Measurements from ENCODE around the gene BCL2L13. TPM values are rescaled to one million over a fixed set of nuclear protein-coding genes. Genes with fewer than 3 reads are reported as not detected.

Gene BCL2L13
- total and polyA plus RNA-seq, 4 experiments from 2014 or later = 28.3 to 39.2 (median 32.8) TPM

GRCh38 chr22:17743661-17744411, 105.3 kb downstream of the BCL2L13 start:
- intact Hi-C loops (cut with micrococcal nuclease) = no loop called here
- no peak overlapping the region for H3K4me3 Mint-ChIP-seq
- Histone ChIP-seq H3K36me3 (ENCODE audit: insufficient read depth, low read length) (peaks cover 4% of the 10 kb centered on the region), H3K27me3 (ENCODE audit: insufficient read depth, low read length) (no peaks in the 10 kb centered on the region), H3K27ac (ENCODE audit: low read depth, low read length) (no peak overlapping the region), H3K9me3 (ENCODE audit: control insufficient read depth in 1 of 2, low read length in 2 of 2) (no peaks in the 10 kb centered on the region), H3K4me1 (ENCODE audit: insufficient read depth, low read length) (no peaks in the 10 kb centered on the region), H3K4me3 (ENCODE audit: low read length in 2 of 2) (no peak overlapping the region)
- no peaks in the 10 kb centered on the region for H3K27me3 Mint-ChIP-seq
- no peak for DNase-seq
- H3K9me3 Mint-ChIP-seq = peaks cover 0 to 2% (median 0%) of the 10 kb centered on the region in 8 donors
- POLR2A ChIA-PET (ENCODE audit: partially characterized antibody) = interaction anchor here (0.8 to 3.3 kb wide), 4 partner anchors 29 to 332 kb away, joined by 3 to 20 read pairs (median 6); no protein-coding TSS in a partner anchor
- H3K36me3 Mint-ChIP-seq = peaks cover under 1 to 34% of the 10 kb centered on the region in 2 donors
- CTCF ChIA-PET (ENCODE audit: partially characterized antibody) = interaction anchor here (0.9 to 15.7 kb wide), 13 partner anchors 10 to 572 kb away, joined by 3 to 240 read pairs (median 4); partner anchors contain the start of gene PEX26
- peaks cover 2 to 15% (median 5%) of the 10 kb centered on the region in 4 donors for H3K4me1 Mint-ChIP-seq
- peak overlapping the region in 3 of 7 donors; percentile 41 to 57 (median 42) for H3K27ac Mint-ChIP-seq

- Mint-ChIP-seq H3K27me3 (no peaks in the 10 kb centered on the region), H3K4me1 (peaks cover 2 to 15% (median 5%) of the 10 kb centered on the region in 4 donors), H3K4me3 (no peak overlapping the region), H3K36me3 (peaks cover 0 to 34% of the 10 kb centered on the region in 2 donors), H3K27ac (peak overlapping the region in 4 of 7 donors; percentile 31 to 82 (median 52)), H3K9me3 (peaks cover 0 to 2% (median 0%) of the 10 kb centered on the region in 8 donors)
- CTCF ChIA-PET (ENCODE audit: partially characterized antibody) = interaction anchor here (0.9 to 15.7 kb wide), 9 partner anchors 10 to 572 kb away, joined by 3 to 240 read pairs (median 4); partner anchors contain the start of gene PEX26
- Histone ChIP-seq H3K27ac (ENCODE audit: low read depth, low read length) (no peak overlapping the region), H3K36me3 (ENCODE audit: insufficient read depth, low read length) (peaks cover 3% of the 10 kb centered on the region), H3K4me1 (ENCODE audit: insufficient read depth, low read length) (no peaks in the 10 kb centered on the region), H3K27me3 (ENCODE audit: insufficient read depth, low read length) (no peaks in the 10 kb centered on the region), H3K9me3 (ENCODE audit: control insufficient read depth in 1 of 2, low read length in 2 of 2) (no peaks in the 10 kb centered on the region), H3K4me3 (ENCODE audit: low read length in 2 of 2) (no peak overlapping the region)
- intact Hi-C loops (cut with micrococcal nuclease) = no loop called here
- no peak for DNase-seq
- POLR2A ChIA-PET (ENCODE audit: partially characterized antibody) = interaction anchor here (1.3 kb wide), 1 partner anchor 41 kb away, joined by 5 read pairs; no protein-coding TSS in a partner anchor
These were observed 105.9 kb downstream of the BCL2L13 start for GRCh38 chr22:17744430-17744829.

GRCh38 chr22:17746916-17747315, 108.4 kb downstream of the BCL2L13 start:
- Histone ChIP-seq H3K27me3 (ENCODE audit: insufficient read depth, low read length) (no peaks in the 10 kb centered on the region), H3K4me1 (ENCODE audit: insufficient read depth, low read length) (no peaks in the 10 kb centered on the region), H3K36me3 (ENCODE audit: insufficient read depth, low read length) (no peaks in the 10 kb centered on the region), H3K4me3 (ENCODE audit: low read length in 2 of 2) (no peak overlapping the region), H3K27ac (ENCODE audit: low read depth, low read length) (no peak overlapping the region), H3K9me3 (ENCODE audit: control insufficient read depth in 1 of 2, low read length in 2 of 2) (no peaks in the 10 kb centered on the region)
- intact Hi-C loops (cut with micrococcal nuclease) = no loop called here
- Mint-ChIP-seq H3K4me3 (no peak overlapping the region), H3K36me3 (peaks cover 0 to 23% of the 10 kb centered on the region in 2 donors), H3K27ac (peak overlapping the region in 1 of 7 donors; percentile 69), H3K4me1 (peaks cover 3 to 21% (median 8%) of the 10 kb centered on the region in 4 donors), H3K27me3 (no peaks in the 10 kb centered on the region), H3K9me3 (peaks cover 0 to 2% (median 0%) of the 10 kb centered on the region in 8 donors)
- ChIA-PET CTCF (ENCODE audit: partially characterized antibody) (interaction anchor here (2.2 to 15.7 kb wide), 3 partner anchors 21 to 329 kb away, joined by 6 to 240 read pairs (median 8); no protein-coding TSS in a partner anchor), POLR2A (ENCODE audit: partially characterized antibody) (no interaction called here)
- no peak for DNase-seq

GRCh38 chr22:17748555-17749353, 110.2 kb downstream of the BCL2L13 start:
- intact Hi-C loops (cut with micrococcal nuclease) = no loop called here
- Mint-ChIP-seq H3K27me3 (no peaks in the 10 kb centered on the region), H3K4me1 (peaks cover 5 to 15% (median 7%) of the 10 kb centered on the region in 4 donors), H3K36me3 (peaks cover 0 to 13% of the 10 kb centered on the region in 2 donors), H3K9me3 (peaks cover 0 to 2% (median 0%) of the 10 kb centered on the region in 8 donors), H3K27ac (peak overlapping the region in 1 of 7 donors; percentile 23), H3K4me3 (no peak overlapping the region)
- Histone ChIP-seq H3K4me1 (ENCODE audit: insufficient read depth, low read length) (no peaks in the 10 kb centered on the region), H3K27ac (ENCODE audit: low read depth, low read length) (no peak overlapping the region), H3K4me3 (ENCODE audit: low read length in 2 of 2) (no peak overlapping the region), H3K9me3 (ENCODE audit: control insufficient read depth in 1 of 2, low read length in 2 of 2) (no peaks in the 10 kb centered on the region), H3K27me3 (ENCODE audit: insufficient read depth, low read length) (no peaks in the 10 kb centered on the region), H3K36me3 (ENCODE audit: insufficient read depth, low read length) (no peaks in the 10 kb centered on the region)
- CTCF ChIA-PET (ENCODE audit: partially characterized antibody) = interaction anchor here (1.3 to 15.7 kb wide), 2 partner anchors 8 to 39 kb away, joined by 3 to 240 read pairs; no protein-coding TSS in a partner anchor
- POLR2A ChIA-PET (ENCODE audit: partially characterized antibody) = no interaction called here
- no peak for DNase-seq

GRCh38 chr22:17749605-17750395, 111.2 kb downstream of the BCL2L13 start:
- Mint-ChIP-seq H3K4me3 (no peak overlapping the region), H3K27me3 (no peaks in the 10 kb centered on the region), H3K4me1 (peaks cover 7 to 14% (median 8%) of the 10 kb centered on the region in 4 donors), H3K27ac (peak overlapping the region in 2 of 7 donors; percentile 12 to 42), H3K9me3 (peaks cover 0 to 2% (median 0%) of the 10 kb centered on the region in 8 donors), H3K36me3 (peaks cover 0 to 9% of the 10 kb centered on the region in 2 donors)
- no peak for DNase-seq
- intact Hi-C loops (cut with micrococcal nuclease) = no loop called here
- CTCF ChIA-PET (ENCODE audit: partially characterized antibody) = interaction anchor here (1.3 to 15.7 kb wide), 2 partner anchors 9 to 38 kb away, joined by 3 to 240 read pairs; no protein-coding TSS in a partner anchor
- Histone ChIP-seq H3K27me3 (ENCODE audit: insufficient read depth, low read length) (no peaks in the 10 kb centered on the region), H3K9me3 (ENCODE audit: control insufficient read depth in 1 of 2, low read length in 2 of 2) (no peaks in the 10 kb centered on the region), H3K36me3 (ENCODE audit: insufficient read depth, low read length) (no peaks in the 10 kb centered on the region), H3K4me1 (ENCODE audit: insufficient read depth, low read length) (no peaks in the 10 kb centered on the region), H3K27ac (ENCODE audit: low read depth, low read length) (no peak overlapping the region), H3K4me3 (ENCODE audit: low read length in 2 of 2) (no peak overlapping the region)
- POLR2A ChIA-PET (ENCODE audit: partially characterized antibody) = no interaction called here

GRCh38 chr22:17751596-17751995, 113.0 kb downstream of the BCL2L13 start:
- peaks cover 0 to 2% (median 0%) of the 10 kb centered on the region in 8 donors for H3K9me3 Mint-ChIP-seq
- H3K27ac ChIP-seq (ENCODE audit: low read depth, low read length) = no peak overlapping the region
- intact Hi-C loops (cut with micrococcal nuclease) = no loop called here
- H3K27me3 Mint-ChIP-seq = no peaks in the 10 kb centered on the region
- no peak overlapping the region for H3K4me3 ChIP-seq (ENCODE audit: low read length in 2 of 2)
- peaks cover 0 to 5% of the 10 kb centered on the region in 2 donors for H3K36me3 Mint-ChIP-seq
- no peak for DNase-seq
- peak overlapping the region in 3 of 7 donors; percentile 14 to 60 (median 35) for H3K27ac Mint-ChIP-seq
- no peaks in the 10 kb centered on the region for H3K27me3 ChIP-seq (ENCODE audit: insufficient read depth, low read length)
- peaks cover 7 to 14% (median 8%) of the 10 kb centered on the region in 4 donors for H3K4me1 Mint-ChIP-seq
- CTCF ChIA-PET (ENCODE audit: partially characterized antibody) = interaction anchor here (0.9 to 1.5 kb wide), 3 partner anchors 9 to 326 kb away, joined by 3 to 17 read pairs (median 12); no protein-coding TSS in a partner anchor
- no peaks in the 10 kb centered on the region for H3K36me3 ChIP-seq (ENCODE audit: insufficient read depth, low read length)
- no peak overlapping the region for H3K4me3 Mint-ChIP-seq
- POLR2A ChIA-PET (ENCODE audit: partially characterized antibody) = no interaction called here
- H3K9me3 ChIP-seq (ENCODE audit: control insufficient read depth in 1 of 2, low read length in 2 of 2) = no peaks in the 10 kb centered on the region
- no peaks in the 10 kb centered on the region for H3K4me1 ChIP-seq (ENCODE audit: insufficient read depth, low read length)
